Sciatic nerve (tissue), 2 donors: ENCODE results near the gene BCL2L14. TPM values are rescaled to one million over a fixed set of nuclear protein-coding genes. Genes with fewer than 3 reads are reported as not detected.

Source experiments
- ATAC-seq: fragments of 200-7000 bp; cut with Tn5 transposase; one replicate; pipeline ENCODE4 v1.9.1; 2020; ENCODE audit warnings: mild to moderate bottlenecking, moderate library complexity
- DNase-seq: peaks from one replicate; pipeline ENCODE4 v3.0.0-alpha.2; 2020; ENCODE audit warnings: low spot score
- intact Hi-C: fragments of 100-400 bp; cut with DNase I; formaldehyde crosslinking; loops from one replicate; pipeline ENCODE4 v1.14.2; 2022
- total RNA-seq: library from RNA; stranded (reverse); fragmentation: NEBNext Ultra II Directional; extraction: Animal tissue kit (Norgen Biotek cat#: 25700); gene quantifications from one replicate; pipeline ENCODE4 v1.2.1, GENCODE V29; 2021
- donor health status: DM: no; HTN: no; CAD: no.
- donor health status: DM: no; HTN: no; CAD: no.

The BCL2L14 gene
- total RNA-seq, 1 donor from 2014 or later: not detected

DNA sequence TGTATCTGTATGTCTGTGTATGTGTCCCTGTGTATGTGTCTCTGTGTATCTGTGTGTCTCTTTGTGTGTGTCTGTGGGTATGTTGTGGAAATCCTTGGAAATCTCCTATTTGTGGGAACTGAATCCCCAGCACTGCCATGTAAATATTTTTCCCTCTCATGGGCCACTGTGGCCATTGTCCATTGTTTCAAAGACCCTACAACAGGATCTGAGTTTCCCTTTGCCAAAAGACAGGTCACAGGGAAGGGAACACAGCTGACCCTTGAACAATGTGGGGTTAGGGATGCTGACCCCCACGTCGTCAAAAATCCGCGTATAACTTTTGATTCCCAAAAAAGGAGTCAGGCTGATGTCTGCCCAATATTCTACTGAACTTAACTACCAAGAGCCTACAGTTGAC lies 22.5 kb upstream of the BCL2L14 start:
- intact Hi-C loops: loop anchor here (5.0 kb wide), 1 partner anchor 956 kb away; the partner anchor contains the start of gene TAS2R43
- ATAC-seq (no peak), DNase-seq (no peak)

DNA sequence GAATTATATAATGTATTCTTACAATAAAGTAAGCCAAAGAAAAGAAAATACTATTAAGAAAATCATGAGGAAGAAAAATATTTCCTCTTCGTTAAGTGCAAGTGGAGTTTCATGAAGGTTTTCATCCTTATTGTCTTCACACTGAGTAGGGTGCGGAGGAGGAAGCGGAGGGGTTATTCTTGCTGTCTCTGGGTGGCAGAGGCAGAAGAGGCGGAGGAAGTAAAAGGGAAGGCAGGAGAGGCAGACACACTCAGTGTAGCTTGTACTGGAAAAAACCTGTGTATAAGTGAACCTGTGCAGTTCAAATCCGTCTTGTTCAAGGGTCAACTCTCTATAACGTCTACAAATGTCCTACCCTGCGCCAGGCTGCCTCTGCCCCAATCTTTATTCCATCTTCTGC lies 22.0 kb upstream of the BCL2L14 start:
- ATAC-seq (no peak), DNase-seq (no peak)
- intact Hi-C loops: loop anchor here (5.0 kb wide), 1 partner anchor 956 kb away; the partner anchor contains the start of gene TAS2R43

DNA sequence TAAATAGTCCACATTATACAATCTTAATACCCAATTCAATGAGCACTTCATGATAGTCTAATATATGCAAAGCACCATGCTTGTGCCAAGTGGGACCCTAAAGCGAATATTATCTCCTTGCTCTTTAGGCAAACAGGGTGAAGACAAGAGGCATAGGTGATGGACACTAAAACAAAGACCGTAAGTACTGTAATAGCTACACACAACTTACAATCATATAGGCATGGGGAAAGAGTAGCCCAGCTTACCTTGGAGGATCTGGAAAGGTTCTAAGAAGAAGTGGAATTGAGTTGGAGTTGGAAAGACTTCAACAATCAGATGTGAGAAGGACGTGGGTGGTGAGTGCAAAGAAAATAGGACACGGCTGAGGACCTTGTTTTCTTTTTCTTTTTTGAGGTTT lies 19.1 kb upstream of the BCL2L14 start:
- DNase-seq: no peak
- intact Hi-C loops: no loop called here
- no peak for ATAC-seq

DNA sequence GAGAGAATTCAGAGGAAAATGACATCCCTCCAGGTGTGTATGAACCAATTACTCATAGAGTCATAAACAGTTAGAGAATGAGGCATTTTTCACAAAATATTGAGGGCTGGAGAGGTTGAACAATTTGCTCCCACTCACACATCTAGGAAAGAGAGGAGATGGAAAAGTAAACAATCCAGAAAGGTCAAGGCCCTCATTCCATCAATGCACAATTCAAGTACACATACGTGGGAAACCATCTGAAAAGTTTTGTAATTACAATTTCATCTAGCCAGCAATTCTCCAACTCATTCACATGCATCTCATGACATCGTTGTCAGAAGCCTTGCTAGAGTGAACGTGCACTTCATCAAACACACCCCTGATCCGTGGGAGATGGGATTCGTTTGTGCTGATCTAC lies 15.7 kb upstream of the BCL2L14 start:
- ATAC-seq (no peak), DNase-seq (no peak)
- intact Hi-C loops: no loop called here

DNA sequence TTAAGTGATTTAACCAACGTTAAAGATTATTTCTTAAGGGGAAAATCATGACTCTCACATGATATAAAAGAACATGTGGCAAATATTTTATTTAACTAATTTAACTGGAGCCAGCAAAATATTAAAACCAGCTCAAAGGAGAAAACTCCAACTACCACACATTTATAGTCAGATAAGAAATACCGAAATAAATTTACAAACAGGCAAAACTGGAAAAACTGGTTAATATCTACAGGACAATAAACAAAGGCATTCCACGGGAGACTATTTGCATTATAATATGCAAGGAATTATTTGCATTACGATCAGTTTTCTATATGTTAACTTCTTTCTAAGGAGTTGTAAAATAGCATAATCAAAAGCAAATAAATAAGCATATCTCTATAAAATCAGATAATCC lies 13.8 kb upstream of the BCL2L14 start:
- DNase-seq (no peak), ATAC-seq (no peak)
- intact Hi-C loops: no loop called here

DNA sequence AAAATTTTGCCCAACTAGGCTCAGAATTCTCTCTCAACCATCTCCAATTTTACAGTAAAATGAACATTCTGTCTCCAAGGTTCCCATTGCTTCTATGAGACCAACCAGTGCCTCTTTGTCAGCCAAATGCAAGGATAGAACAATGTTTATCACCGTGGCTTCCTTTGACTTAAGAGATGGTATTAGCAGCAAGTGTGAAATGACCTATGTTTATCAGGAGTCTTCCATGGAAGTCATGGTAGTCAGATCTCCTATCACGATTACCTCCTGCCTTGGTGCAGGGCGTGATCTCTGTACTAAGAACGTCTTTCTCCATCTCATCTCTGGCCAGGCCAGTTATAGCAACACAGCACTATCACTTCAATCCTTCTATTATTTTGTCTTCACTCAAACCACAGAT lies 6.1 kb upstream of the BCL2L14 start:
- intact Hi-C loops: no loop called here
- no peak for DNase-seq
- no peak for ATAC-seq

DNA sequence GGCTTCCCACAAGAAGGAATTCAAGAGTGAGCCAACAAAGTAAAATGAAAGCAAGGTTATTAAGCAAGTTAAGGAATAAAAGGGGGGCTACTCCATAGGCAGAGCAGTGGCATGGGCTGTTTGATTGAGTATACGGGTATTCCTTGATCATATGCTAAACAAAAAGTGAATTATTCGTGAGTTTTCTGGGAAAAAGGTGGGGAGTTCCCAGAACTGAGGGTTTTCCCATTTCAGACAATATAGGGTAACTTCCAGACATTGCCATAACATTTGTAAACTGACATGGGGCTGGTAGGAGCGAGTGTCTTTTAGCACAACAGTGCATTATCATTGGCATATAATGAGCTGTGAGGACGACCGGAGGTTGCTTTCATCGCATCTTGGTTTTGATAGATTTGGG lies 2.0 kb upstream of the BCL2L14 start:
- intact Hi-C loops: no loop called here
- ATAC-seq (no peak), DNase-seq (no peak)

DNA sequence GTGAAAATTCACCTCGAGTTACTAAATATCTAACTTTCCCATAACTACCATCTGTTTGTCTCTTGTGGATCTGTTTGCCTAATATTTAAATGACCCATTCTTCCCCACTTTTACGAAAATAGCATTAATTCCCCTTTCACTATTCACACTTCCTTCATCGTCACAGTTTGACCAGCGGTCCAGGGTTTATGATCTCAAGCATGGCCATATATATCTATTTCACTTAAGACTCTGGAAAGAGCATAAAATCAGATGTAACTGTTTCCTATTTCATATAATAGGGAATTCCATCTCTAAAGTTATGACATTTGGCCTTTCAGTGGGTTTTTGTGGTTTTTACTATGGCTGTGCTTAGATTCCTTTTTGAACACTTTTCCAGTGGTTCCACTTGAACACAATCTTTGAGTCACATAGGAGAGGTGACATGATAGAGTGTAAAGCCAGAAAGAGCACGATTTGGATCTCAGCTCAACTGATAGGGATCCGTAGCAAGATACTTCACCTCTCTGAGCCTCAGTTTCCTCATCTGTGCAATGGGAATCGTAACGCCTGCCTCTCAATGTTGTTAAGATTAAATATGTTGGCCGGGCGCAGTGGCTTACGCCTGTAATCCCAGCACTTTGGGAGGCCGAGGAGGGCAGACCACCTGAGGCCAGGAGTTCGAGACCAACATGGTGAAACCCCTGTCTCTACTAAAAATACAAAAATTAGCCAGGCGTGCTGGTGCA lies 754 bp upstream of the BCL2L14 start:
- intact Hi-C loops: no loop called here
- DNase-seq: no peak
- ATAC-seq: no peak

DNA sequence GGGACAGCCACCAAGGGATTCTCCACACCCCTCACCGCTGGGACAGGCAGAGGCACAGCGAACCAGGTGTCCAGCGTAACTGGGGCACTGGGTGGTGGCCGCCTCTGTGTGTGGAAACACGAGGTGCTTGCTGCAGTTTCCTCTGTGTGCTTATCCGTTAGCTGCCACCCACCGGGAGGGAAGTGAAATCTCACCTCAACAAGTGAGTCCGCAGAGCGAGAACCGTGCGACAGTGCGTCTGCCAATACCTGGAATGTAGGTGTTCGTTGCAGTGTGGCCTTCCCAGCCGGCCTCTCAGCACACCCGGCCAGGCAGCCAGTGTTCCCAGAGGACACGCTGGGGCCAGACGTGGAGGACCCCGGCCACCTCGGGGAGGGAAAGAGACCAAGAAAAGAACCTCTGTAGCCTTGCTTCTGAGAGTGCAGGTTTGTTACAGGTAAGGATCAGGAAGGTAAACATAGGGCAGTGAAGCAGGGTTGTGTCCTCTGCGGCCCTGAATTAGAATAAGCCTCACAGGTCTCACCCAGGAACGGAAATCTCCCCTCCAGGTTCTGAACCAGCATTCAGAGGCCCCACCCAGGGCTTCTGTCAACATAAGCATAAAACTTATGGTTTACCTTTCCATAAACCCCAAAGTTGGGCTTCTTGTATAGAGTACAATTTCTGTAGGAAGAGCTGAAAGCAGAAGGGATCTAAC lies 1.5 kb downstream of the BCL2L14 start:
- intact Hi-C loops: no loop called here
- ATAC-seq: no peak
- DNase-seq: no peak

DNA sequence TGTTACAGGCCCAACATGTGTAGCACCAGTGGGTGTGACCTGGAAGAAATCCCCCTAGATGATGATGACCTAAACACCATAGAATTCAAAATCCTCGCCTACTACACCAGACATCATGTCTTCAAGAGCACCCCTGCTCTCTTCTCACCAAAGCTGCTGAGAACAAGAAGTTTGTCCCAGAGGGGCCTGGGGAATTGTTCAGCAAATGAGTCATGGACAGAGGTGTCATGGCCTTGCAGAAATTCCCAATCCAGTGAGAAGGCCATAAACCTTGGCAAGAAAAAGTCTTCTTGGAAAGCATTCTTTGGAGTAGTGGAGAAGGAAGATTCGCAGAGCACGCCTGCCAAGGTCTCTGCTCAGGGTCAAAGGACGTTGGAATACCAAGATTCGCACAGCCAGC lies 8.6 kb downstream of the BCL2L14 start:
- no peak for ATAC-seq
- no peak for DNase-seq
- intact Hi-C loops: no loop called here

DNA sequence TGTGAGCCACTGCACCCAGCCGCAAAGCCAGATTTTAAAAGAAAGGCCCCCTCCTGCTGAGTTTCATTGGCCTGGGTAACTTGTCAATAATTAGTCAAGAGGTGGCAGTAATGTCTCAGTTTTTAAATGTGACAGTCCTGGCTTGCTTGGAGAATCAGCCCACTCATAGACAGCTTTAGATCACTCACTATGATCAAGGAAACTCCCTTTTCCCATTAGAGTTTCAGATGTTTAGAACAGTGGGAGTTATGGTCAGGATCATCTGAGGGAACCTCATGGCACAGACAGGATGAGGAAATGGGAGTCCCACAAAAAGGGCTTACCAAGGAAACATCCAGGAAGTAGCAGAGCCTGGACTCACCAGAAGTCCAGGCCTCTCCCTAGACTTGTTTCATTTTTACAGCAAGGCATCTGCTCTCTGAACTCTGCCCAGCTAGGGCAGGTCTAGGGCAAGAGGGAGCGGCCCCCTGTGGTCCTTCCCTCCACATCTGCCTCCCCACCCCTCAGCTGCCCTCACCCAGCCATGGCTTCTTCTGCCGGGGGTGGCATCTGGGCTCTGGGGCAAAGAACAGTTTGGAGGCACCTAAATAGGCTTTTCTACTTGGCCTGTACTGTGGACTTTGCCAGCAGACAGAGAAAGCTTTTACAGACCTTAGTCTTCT lies 11.2 kb downstream of the BCL2L14 start:
- DNase-seq (no peak), ATAC-seq (peak; percentile 86)
- intact Hi-C loops: loop anchor here (10.0 kb wide), 1 partner anchor 243 kb away; no protein-coding TSS in a partner anchor

DNA sequence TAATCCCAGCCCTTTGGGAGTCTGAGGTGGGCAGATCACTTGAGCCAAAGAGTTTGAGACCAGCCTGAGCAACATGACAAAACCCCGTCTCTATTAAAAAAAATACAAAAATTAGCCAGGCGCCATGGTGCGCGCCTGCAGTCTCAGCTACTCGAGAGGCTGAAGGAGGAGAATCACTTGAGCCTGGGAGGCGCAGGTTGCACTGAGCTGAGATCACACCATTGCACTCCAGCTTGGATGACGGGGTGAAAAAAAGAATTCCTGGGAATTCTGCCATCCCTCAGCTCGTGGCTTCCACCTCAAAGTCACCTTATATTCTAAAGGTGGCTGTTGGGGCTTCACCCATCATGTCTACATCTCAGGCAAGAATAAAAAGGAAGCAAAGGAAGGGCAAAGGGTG lies 12.9 kb downstream of the BCL2L14 start:
- intact Hi-C loops: loop anchor here (10.0 kb wide), 1 partner anchor 241 kb away; no protein-coding TSS in a partner anchor
- DNase-seq: no peak
- ATAC-seq: no peak

DNA sequence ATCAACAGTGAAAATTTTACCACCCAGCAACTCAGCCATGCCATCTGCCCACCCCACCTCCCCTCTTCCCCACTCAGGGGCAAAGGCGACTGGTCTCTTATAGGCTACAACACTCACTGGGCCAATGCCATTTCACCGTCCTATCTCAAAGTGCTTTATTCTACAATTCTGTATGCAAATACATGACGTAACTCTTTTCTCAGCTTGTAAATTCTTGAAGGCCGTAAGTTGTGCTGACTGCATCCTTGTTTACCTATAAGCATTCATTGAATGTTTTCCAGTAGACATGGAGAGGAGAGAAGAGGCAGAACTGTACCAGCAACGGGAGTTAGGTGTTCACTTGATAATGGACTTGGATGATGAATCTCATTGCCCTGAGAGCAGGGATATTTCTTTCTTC lies 15.6 kb downstream of the BCL2L14 start:
- intact Hi-C loops: loop anchor here (10.0 kb wide), 1 partner anchor 238 kb away; no protein-coding TSS in a partner anchor
- ATAC-seq: no peak
- no peak for DNase-seq

DNA sequence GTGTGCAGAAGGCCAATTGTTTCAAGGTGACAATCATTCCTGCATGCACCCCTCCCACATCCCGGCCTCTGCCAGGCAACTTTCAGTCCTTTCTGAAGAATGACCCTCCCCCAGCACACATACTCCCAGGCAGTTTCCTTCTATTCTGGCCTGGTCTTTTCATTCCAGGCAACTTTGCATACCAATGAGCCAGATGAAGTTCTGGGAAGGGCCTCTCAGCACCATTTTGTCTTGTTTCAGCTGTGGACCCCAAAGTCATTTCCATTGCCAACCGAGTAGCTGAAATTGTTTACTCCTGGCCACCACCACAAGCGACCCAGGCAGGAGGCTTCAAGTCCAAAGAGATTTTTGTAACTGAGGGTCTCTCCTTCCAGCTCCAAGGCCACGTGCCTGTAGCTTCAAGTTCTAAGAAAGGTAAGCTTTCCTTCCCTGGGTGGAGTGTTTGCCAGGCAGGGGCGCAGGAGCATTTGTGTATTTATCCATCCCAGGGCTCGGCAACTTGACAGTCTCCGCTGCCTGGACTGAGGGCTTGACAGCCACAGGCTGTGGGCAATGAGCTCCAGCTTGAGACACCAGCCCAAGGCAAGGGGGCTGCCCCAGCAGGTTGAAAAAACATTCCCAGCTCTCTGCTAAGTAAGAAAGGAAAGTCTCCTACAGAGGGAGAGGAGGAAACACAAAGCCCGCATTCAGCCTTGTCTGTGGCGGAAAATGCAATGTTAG lies 16.4 kb downstream of the BCL2L14 start:
- DNase-seq (no peak), ATAC-seq (no peak)
- intact Hi-C loops: loop anchor here (10.0 kb wide), 1 partner anchor 238 kb away; no protein-coding TSS in a partner anchor

DNA sequence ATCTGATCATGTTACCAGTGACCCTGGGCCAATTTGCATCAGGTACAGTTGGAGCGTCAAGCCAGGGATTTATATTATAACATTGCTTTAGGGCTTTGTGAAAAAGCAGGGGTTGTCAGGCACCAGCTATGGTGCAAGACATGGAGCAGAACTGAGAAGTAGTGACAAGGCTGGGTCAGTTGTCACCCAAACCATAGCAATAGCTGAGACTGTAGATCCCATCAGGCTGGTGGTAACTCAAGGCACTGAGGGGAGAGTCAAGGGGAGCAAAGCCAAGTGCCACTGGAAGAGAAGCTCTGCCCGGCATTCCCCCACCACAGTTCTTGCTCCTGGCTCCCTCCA lies 16.9 kb downstream of the BCL2L14 start:
- intact Hi-C loops: loop anchor here (10.0 kb wide), 1 partner anchor 237 kb away; no protein-coding TSS in a partner anchor
- ATAC-seq: no peak

DNA sequence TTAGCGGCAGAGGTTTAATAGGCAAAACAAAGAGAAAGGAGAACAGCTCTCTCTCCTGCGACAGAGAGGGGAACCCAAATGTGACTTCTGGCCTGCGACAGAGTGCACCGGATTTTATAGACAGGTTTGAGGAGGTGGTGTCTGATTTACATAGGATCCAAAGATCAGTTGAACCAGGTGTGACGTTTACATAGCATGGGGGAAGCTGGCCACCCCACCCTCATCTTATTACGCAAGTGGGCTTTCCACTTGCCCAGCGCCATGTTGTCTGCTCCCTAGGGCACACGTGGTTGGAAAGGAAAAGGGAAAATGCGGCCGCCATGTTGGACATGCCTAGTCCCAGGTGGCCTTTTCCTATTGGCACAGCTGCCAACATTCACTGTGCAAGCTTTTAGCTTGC lies 17.4 kb downstream of the BCL2L14 start:
- DNase-seq (no peak), ATAC-seq (no peak)
- intact Hi-C loops: loop anchor here (10.0 kb wide), 1 partner anchor 237 kb away; no protein-coding TSS in a partner anchor

More for the DNA sequence above, 16.9 kb downstream of the BCL2L14 start:
- DNase-seq: no peak

DNA sequence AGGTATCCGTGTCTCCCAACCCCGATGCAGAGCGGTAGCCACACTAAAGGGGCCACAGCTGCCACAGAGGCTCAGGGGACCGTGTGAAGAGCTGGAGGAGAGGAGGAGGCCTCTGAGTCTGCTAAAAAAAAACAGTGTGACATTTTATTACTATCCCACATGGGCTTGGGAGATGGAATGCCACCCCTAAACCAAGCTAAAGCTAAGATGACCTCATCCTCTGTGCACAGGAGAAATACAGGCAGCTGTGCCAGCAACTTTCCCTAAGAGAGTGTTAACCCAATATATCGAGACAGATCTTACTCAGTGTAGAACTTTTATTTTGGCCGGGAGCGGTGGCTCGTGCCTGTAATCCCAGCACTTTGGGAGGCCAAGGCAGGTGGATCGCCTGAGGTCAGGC lies 18.0 kb downstream of the BCL2L14 start:
- intact Hi-C loops: loop anchor here (10.0 kb wide), 1 partner anchor 236 kb away; no protein-coding TSS in a partner anchor
- no peak for ATAC-seq
- no peak for DNase-seq

DNA sequence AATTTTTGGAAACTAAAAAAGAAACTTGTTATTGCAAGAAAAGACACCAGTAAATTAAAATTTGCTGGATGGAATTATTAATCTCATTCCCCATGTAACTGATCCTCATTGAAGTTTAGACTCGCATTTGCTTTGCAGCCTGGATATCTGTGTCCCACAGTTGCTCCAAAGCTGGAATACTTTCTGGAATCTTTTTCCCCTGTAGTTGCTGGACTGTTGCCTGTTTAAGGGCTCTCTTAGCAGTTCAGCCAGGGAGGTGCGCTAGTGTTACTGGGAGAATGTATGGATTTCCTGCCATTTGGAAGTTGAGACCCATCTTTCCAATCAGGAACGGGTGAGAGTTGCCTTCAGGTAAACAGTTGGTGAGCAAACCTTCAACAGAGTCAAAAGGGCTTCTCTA lies 20.3 kb downstream of the BCL2L14 start:
- DNase-seq (no peak), ATAC-seq (no peak)
- intact Hi-C loops: no loop called here

DNA sequence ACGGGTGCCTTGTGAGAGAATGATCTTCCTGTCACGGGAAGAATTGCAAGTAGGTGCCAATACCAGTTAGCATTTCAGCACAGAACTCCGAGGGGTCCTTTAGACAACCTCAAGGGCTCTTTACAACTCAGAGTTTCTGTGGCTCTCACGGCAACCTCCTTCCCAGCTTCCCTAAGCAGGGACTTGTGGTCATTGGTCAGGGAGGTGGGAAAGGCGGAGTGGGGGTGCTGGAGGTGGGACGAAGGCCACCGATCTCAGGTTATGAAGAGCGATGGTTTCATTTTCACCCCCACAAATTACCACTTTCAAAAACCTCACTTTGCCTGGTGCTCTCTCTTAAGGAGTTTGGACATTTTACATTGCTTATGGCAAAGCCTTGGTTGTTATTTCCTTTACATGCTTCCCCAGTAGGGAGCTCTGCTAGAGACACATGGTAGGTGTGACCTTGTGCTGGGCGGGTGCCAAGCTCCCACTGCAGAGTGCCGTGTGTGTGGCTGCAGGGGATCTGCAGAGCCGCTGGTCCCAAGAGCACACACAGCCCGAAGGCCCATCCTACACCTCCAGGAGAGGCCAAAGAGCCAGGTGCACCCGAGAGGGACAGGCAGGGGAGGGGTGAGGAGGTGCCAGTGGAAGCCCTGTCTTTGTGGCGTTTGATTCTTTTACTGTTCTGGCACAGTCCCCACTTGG lies 21.4 kb downstream of the BCL2L14 start:
- no peak for DNase-seq
- intact Hi-C loops: no loop called here
- peak; percentile 26 for ATAC-seq
